GM18861 (cell line): ENCODE results near the gene NHP2.
A peak's percentile ranks its signal among the peaks of the same experiment; 100 is the strongest.

Experiments
- ATAC-seq: cut with Tn5 transposase; IDR thresholded peaks from one replicate; pipeline ENCODE4 v1.9.1; 2021; ENCODE audit not compliant: unreplicated experiment

The NHP2 gene

DNA sequence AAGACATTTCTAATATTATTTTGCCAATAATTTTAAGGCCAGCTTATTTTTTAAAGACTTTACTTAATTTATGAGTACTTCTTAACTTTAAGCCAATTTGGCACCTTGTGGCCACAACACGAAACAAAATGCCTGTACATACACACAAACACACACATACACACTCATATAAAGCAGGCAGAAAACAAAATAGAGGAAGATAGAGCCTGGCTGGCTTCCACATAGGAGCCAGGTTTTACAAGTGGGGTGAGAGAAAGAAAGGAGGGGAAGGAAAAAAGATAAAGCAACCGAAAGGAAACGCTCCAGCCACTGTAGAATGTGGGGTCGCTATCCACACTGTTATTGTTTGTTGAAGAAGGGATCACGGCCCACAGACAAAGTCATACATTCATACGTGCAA lies 23.1 kb upstream of the NHP2 start:
- no peak for ATAC-seq

GRCh38 chr5:178174456-178174855 lies 20.8 kb upstream of the NHP2 start:
- ATAC-seq: no peak

DNA sequence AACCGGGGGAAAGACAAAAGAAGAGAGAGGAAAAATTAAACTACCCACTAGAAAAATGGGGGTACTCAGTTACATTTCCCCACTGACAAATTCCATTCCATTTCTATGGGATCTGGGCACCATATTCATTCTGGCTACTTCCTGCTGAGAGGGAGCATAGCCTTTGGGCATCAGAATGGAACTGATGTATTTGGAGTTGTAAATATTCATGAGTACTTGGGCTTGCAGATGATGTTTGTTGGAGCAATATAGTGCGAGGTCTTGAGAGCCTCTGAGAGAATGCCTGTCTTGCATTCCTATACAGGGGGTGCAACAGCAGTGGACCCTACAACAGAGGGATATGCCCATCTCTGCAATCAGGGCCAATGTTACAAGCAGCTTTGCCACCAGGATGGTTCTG lies 16.8 kb upstream of the NHP2 start:
- no peak for ATAC-seq

GRCh38 chr5:178165581-178165980 lies 11.9 kb upstream of the NHP2 start:
- no peak for ATAC-seq

DNA sequence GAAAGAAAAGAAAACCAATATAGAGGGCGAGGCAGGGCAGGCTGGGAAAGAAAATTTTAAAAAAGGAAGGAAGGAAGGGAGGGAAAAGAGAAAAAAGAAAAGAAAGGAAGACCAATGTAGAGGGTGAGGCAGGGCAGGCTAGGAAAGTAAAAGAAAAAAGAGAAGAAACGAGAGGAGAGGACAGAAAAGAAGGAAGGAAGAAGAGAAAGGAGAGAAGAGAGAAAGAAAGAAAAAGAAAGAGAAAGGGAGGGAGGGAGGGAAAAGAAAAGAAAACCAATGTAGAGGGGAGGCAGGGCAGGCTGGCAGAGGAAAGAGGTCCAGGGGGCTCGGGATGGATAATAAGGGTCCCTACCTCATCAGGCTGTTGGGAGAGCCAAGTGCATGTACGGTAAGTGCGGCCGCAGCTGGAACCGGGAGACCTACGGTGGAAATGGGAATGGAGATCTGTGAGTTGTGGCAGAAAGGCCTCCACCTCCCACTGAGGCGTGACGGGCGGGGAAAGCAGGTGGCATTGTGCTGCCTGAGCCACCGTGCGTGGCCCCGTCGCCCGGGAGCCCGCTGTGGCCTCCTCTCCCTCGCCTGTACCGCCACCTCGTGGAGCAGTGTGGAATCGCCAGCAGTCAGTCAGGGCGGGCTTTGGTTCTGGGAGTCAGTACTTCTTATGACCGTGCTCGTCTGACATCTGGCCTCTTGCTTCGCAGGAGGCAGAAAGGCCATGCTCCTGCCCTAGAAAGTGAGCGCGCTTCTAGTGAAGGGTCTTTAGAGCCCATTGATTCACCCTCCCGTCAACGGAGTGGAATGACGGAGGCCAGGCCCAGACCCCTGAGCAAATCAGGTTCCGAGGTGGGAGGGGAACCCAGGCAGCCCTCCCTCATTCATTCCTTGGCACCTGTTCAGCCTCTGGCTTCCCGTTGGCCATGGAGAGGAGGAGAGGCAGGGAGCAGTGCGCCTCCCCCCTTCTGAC lies 10.4 kb upstream of the NHP2 start:
- ATAC-seq: peak; percentile 89

DNA sequence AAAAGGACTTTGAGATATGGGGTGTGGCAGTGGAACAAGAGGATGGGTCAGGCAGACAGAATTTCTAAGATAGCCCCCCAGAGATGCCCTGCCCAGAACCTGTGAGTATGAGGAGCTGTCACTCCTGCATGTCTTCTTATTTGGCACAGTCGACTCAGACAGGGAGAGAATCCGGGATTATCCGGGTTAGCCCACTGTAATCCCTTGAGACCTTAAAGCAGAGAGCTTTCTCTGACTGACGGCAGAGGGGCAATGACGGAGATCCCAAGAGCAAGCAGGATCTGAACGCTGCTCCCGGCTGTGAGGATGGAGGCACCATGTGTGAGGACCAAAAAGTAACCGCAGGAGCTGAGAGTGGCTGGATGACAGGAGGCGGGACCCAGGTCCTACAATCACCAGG lies 8.8 kb upstream of the NHP2 start:
- no peak for ATAC-seq

DNA sequence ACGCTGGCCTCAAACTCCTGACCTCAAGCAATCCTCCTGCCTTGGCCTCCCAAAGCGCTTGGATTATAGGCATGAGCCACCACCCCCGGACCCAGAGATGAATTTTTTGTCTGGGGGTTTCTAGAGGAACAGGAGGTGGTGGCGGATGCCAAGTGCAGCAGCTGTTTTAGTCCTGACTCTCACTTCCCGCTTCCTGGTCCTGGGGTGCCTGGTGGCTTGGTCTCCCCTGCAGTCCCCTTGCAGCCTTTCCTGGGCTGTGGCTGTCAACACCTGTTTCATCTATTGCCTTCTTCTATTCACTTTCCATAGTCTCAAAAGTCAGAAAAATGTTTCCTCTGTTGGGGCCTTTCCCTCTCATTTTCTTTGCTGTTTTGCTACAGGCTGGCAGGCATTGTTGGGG lies 6.5 kb upstream of the NHP2 start:
- no peak for ATAC-seq

DNA sequence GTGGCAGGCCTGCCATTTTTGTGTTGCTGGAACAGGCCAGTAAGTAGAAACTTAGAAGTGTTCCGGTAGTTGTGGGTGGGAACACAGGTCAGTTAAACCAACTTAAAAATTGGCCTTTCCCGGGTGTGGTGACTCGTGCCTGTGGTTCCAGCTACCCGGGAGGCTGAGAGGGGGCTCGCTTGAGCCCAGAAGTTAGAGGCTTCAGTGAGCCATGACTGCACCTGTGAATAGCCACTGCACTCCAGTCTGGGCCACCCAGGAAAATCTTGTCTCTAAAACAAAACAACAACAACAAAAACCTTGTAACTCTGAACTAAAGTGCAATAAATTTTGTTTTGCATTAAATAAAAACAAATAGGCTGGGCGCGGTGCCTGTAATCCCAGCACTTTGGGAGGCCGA lies 1.4 kb upstream of the NHP2 start:
- no peak for ATAC-seq

- no peak for ATAC-seq
Observed at GRCh38 chr5:178152491-178153444, 917 bp downstream of the NHP2 start.

GRCh38 chr5:178150977-178151734 lies 2.5 kb downstream of the NHP2 start:
- ATAC-seq: no peak

GRCh38 chr5:178149199-178149932 lies 4.3 kb downstream of the NHP2 start:
- ATAC-seq: no peak

- no peak for ATAC-seq
Observed at GRCh38 chr5:178147406-178147805, 6.3 kb downstream of the NHP2 start.

DNA sequence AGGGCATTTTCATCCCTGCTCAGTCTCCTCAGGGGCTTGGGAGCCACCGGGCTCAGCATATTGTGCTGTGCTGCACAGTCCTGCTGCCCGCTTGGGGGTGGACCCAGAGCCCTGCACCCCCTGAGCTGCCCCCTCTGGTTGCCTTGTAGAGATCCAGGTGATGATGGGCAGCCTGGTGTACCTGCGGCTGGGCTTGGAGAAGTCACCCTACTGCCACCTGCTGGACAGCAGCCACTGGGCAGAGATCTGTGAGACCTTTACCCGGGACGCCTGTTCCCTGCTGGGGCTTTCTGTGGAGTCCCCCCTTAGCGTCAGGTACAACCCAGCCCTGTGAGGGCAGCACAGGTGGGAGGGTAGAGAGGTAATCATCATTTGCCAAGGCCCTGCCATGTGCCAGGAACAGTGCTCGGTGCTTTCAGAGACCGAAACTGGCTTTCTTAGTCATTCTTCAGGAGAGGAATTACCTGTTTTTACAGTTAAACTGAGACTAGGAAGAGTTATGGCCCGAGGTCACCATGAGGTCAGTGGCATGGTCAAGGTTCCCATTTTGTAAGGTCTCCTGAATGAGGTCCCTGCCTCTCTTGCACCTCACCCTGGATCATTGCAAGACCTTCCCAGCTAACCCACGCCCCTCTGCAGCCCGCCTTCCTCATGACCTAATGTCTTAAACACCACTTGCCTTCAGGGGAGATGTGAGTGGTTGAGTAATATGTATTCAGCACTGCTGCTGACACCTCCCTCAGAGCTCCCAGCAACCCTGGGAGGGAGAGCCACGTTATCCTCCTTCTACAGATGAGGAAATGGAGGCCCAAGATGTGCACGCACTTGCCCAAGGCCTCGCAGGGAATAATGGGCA lies 7.5 kb downstream of the NHP2 start:
- no peak for ATAC-seq

DNA sequence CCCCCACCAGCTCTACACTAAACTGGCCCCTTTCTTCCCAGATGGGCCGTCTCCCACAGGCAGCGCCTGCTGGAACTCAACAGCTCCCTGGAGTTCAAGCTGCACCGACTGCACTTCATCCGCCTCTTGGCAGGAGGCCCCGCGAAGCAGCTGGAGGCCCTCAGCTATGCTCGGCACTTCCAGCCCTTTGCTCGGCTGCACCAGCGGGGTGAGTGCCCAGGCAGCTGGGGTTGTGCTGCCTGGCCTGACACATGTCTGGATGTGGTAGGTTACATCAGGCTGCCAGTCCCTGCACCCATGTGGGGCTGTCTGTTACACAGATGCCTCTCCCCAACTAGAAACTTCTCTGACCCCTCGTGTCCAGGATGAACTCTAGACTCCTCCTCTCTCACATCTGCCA lies 9.8 kb downstream of the NHP2 start:
- ATAC-seq: no peak

- ATAC-seq: no peak
Observed at GRCh38 chr5:178143246-178143645, 10.4 kb downstream of the NHP2 start.

GRCh38 chr5:178142642-178143041 lies 11.0 kb downstream of the NHP2 start:
- ATAC-seq: no peak

GRCh38 chr5:178141550-178141949 lies 12.1 kb downstream of the NHP2 start:
- no peak for ATAC-seq

DNA sequence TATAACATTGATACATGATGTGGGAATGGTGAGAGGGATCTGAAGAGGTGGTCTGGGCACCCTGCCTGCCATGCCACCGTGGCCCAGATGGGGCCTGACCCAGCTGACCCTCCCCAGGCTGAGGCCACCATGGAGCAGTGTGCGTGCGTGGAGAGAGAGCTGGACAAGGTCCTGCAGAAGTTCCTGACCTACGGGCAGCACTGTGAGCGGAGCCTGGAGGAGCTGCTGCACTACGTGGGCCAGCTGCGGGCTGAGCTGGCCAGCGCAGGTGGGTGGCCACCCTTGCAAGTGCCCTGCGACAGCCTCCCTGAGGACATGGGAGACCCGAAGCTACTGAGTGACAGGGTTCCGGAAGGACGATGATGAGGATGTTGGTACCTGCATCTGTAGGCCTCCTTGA lies 15.7 kb downstream of the NHP2 start:
- no peak for ATAC-seq

GRCh38 chr5:178136990-178137389 lies 16.7 kb downstream of the NHP2 start:
- ATAC-seq: no peak
